Measurements from ENCODE around the gene NDUFB5. TPM values are rescaled to one million over a fixed set of nuclear protein-coding genes. Genes with fewer than 3 reads are reported as not detected.

NDUFB5 gene
- total RNA-seq, 1 experiment from 2014 or later, result 78.9 TPM

GRCh38 chr3:179565496-179565895 lies 39.1 kb upstream of the NDUFB5 start:
- Mint-ChIP-seq H3K9me3 (no peaks in the 10 kb centered on the region), H3K36me3 (ENCODE audit: insufficient read depth in 1 of 3, low read depth in 3 of 3) (peaks cover 3 to 10% (median 9%) of the 10 kb centered on the region in 3 experiments; a peak in 5 of 7 replicates), H3K27me3 (ENCODE audit: low read depth) (no peaks in the 10 kb centered on the region), H3K4me3 (no peak overlapping the region), H3K4me1 (peaks cover 5 to 8% of the 10 kb centered on the region in 2 experiments), H3K27ac (no peak overlapping the region)
- no peaks in the 10 kb centered on the region for H4K20me1 ChIP-seq (ENCODE audit: control insufficient read depth, insufficient read depth, insufficient read length)
- no peaks in the 10 kb centered on the region for H3K27me3 ChIP-seq (ENCODE audit: insufficient read depth, low read length)
- H3K4me1 ChIP-seq (ENCODE audit: insufficient read depth, low read length), result no peaks in the 10 kb centered on the region
- H3K9ac ChIP-seq (ENCODE audit: extremely low read depth, insufficient read length, low read length), result no peak overlapping the region
- WGBS (ENCODE audit: extremely low coverage, insufficient read length, low lambda C conversion rate), result no CpG with 5 or more reads among the region's 3 CpGs
- H4K91ac ChIP-seq (ENCODE audit: insufficient read length, low read depth, low read length), result no peak overlapping the region
- H3K79me2 ChIP-seq (ENCODE audit: insufficient read depth, low read length), result peaks cover 12% of the 10 kb centered on the region; the same call in 1 of the 2 replicates
- no peak overlapping the region for H4K8ac ChIP-seq (replicated peaks; ENCODE audit: insufficient read length, low read depth, low read length)
- H3K27ac ChIP-seq (ENCODE audit: insufficient read length, low read depth, low read length), result no peak overlapping the region
- H3K79me1 ChIP-seq (ENCODE audit: insufficient read depth, low read depth, low read length, poor library complexity, severe bottlenecking), result peaks cover 14% of the 10 kb centered on the region
- H3K4ac ChIP-seq (ENCODE audit: low read depth, low read length), result no peak overlapping the region
- no peak for DNase-seq
- H3K9me3 ChIP-seq (ENCODE audit: control insufficient read depth, low read depth, low read length), result no peaks in the 10 kb centered on the region
- TF ChIP-seq CTCF (conservative IDR thresholded peaks at IDR 0.05), result no peak
- no peak overlapping the region for H2BK20ac ChIP-seq (ENCODE audit: low read depth, low read length, poor library complexity, severe bottlenecking)
- no peak overlapping the region for H3K4me2 ChIP-seq (ENCODE audit: insufficient read depth, insufficient read length, low read length)
- peaks cover 5% of the 10 kb centered on the region for H3K23me2 ChIP-seq (ENCODE audit: insufficient read length, low read depth, low read length, poor library complexity, severe bottlenecking)
- H3K14ac ChIP-seq (ENCODE audit: insufficient read depth, low read length), result no peak overlapping the region
- H2AFZ ChIP-seq (ENCODE audit: low read length), result no peak overlapping the region
- no peak overlapping the region for H3K56ac ChIP-seq (ENCODE audit: insufficient read length, low read depth, low read length)
- H2BK15ac ChIP-seq (ENCODE audit: low read depth, low read length), result no peak overlapping the region
- H2BK5ac ChIP-seq (ENCODE audit: insufficient read length, low read length), result no peak overlapping the region
- no peak overlapping the region for H3K18ac ChIP-seq (ENCODE audit: insufficient read length, low read depth, low read length)
- no peak overlapping the region for H3K23ac ChIP-seq (ENCODE audit: insufficient read length, low read depth, low read length)
- H2BK12ac ChIP-seq (ENCODE audit: insufficient read length, low read depth, low read length), result no peak overlapping the region
- no peak overlapping the region for H4K5ac ChIP-seq (ENCODE audit: insufficient read length, low read depth, low read length)
- no peak overlapping the region for H2BK120ac ChIP-seq (ENCODE audit: low read depth, low read length, poor library complexity, severe bottlenecking)
- H2AK5ac ChIP-seq (ENCODE audit: insufficient read length, low read length), result no peak overlapping the region
- H3T11ph ChIP-seq (ENCODE audit: low read length), result no peak overlapping the region

Data from H9 (cell line).